ENCODE data around the gene CHDH. TPM values are rescaled to one million over a fixed set of nuclear protein-coding genes. Genes with fewer than 3 reads are reported as not detected.

CHDH gene, protein sequence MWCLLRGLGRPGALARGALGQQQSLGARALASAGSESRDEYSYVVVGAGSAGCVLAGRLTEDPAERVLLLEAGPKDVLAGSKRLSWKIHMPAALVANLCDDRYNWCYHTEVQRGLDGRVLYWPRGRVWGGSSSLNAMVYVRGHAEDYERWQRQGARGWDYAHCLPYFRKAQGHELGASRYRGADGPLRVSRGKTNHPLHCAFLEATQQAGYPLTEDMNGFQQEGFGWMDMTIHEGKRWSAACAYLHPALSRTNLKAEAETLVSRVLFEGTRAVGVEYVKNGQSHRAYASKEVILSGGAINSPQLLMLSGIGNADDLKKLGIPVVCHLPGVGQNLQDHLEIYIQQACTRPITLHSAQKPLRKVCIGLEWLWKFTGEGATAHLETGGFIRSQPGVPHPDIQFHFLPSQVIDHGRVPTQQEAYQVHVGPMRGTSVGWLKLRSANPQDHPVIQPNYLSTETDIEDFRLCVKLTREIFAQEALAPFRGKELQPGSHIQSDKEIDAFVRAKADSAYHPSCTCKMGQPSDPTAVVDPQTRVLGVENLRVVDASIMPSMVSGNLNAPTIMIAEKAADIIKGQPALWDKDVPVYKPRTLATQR
- 0.04 and 0.46 TPM in 2 replicates for total RNA-seq
- polyA plus RNA-seq = 0.02 and 0.06 TPM in 2 replicates
- polyA plus RNA-seq (2011; cell fraction: cytosol; rRNA removed) = under 0.01 and 0.01 TPM in 2 replicates
- 0.07 and 0.12 TPM in 2 replicates for polyA plus RNA-seq (2011; cell fraction: nucleus; rRNA removed)
- 0.15 TPM in 1 of 2 replicates, not detected in the other for polyA plus RNA-seq (2012)
- polyA minus RNA-seq = 0.04 TPM in 1 of 2 replicates, not detected in the other
- 1.5 TPM for polyA minus RNA-seq (2011; cell fraction: cytosol; rRNA and poly(A)+ RNA removed)
- not detected in 2 replicates for polyA minus RNA-seq (2011; cell fraction: nucleus; rRNA and poly(A)+ RNA removed)
- Bru-seq, nascent RNA = percentile 16 among the genes with signal in this experiment
- BruChase-seq, experiment 1, labeled RNA remaining after a 6-hour chase = percentile 10 among the genes with signal in this experiment
- BruChase-seq, experiment 2, labeled RNA remaining after a 2-hour chase = percentile 13 among the genes with signal in this experiment
- long read RNA-seq = 0 reads

GRCh38 chr3:53846134-53846850 lies at the start of gene CHDH, which contains the start of gene IL17RB:
TSS of gene CHDH (minus strand) at chr3:53846419. CDS start at chr3:53824008, 22,411 bp downstream.
TSS of gene IL17RB (plus strand) at chr3:53846568. CDS start at chr3:53846589, 21 bp downstream.
- Histone ChIP-seq H3K79me2 (ENCODE audit: control insufficient read depth, insufficient read depth, low read length) (no peaks in the 10 kb centered on the region), H3K27me3 (ENCODE audit: control insufficient read depth in 2 of 2, insufficient read depth in 2 of 2, low read length in 2 of 2) (peaks cover 30 to 32% of the 10 kb centered on the region in 2 experiments), H4K20me1 (replicated peaks; ENCODE audit: control insufficient read depth, extremely low read depth, insufficient read depth, low read length) (no peaks in the 10 kb centered on the region), H3K27ac (ENCODE audit: insufficient read depth, low read depth, low read length) (no peak within 1 kb of the TSS), H3K4me2 (ENCODE audit: insufficient read depth, low read length) (peak within 1 kb of the TSS; percentile 33), H3K36me3 (ENCODE audit: control insufficient read depth in 2 of 2, extremely low read depth in 1 of 2, insufficient read depth in 2 of 2, low read length in 2 of 2) (no peaks in the 10 kb centered on the region), H3K9ac (replicated peaks; ENCODE audit: extremely low read depth, insufficient read depth, low read length) (no peak within 1 kb of the TSS), H3K9me3 (replicated peaks; ENCODE audit: control insufficient read depth, insufficient read depth, low read length) (no peaks in the 10 kb centered on the region), H2AFZ (ENCODE audit: low read depth, low read length) (peak within 1 kb of the TSS; percentile 52), H3K9me1 (replicated peaks; ENCODE audit: control insufficient read depth, extremely low read depth, insufficient read depth, low read length) (no peaks in the 10 kb centered on the region), H3K4me3 (replicated peaks in 1 of 3; ENCODE audit: insufficient read depth in 1 of 3, low read depth in 1 of 3, low read length in 3 of 3) (peak within 1 kb of the TSS in 1 of 3 experiments; percentile 36), H3K4me1 (ENCODE audit: control insufficient read depth, extremely low read depth, insufficient read depth, low read length) (no peaks in the 10 kb centered on the region)
- intact Hi-C loops (cut with micrococcal nuclease) = no loop called here
- CTCF ChIA-PET = no interaction called here
- POLR2A ChIA-PET = no interaction called here
- FAIRE-seq (no peak), DNase-seq (ENCODE audit: low read depth, low spot score) (peak; percentile 6)
- TF ChIP-seq POLR2A (IDR thresholded peaks at IDR 0.05; ENCODE audit: low read depth, low read length) (no peak), EZH2 (IDR thresholded peaks at IDR 0.05; ENCODE audit: borderline replicate concordance, low read depth, low read length, severe bottlenecking) (peak; percentile 83)
- dilution Hi-C loops (cut with MboI; ENCODE audit: extremely low pct_ligation_motif_present, low sequenced_read_pairs) = no loop called here
- no TSS peak for BruUV-seq (replicated peaks)
